ENCODE results near the gene NCLN. TPM values are rescaled to one million over a fixed set of nuclear protein-coding genes. Genes with fewer than 3 reads are reported as not detected.

The NCLN gene
- total and polyA plus RNA-seq, 9 of the 15 experiments (the other 6 are each of a cell fraction or from before 2014, with no cell fraction given) = 3.8 to 126 (median 39.6) TPM

DNA sequence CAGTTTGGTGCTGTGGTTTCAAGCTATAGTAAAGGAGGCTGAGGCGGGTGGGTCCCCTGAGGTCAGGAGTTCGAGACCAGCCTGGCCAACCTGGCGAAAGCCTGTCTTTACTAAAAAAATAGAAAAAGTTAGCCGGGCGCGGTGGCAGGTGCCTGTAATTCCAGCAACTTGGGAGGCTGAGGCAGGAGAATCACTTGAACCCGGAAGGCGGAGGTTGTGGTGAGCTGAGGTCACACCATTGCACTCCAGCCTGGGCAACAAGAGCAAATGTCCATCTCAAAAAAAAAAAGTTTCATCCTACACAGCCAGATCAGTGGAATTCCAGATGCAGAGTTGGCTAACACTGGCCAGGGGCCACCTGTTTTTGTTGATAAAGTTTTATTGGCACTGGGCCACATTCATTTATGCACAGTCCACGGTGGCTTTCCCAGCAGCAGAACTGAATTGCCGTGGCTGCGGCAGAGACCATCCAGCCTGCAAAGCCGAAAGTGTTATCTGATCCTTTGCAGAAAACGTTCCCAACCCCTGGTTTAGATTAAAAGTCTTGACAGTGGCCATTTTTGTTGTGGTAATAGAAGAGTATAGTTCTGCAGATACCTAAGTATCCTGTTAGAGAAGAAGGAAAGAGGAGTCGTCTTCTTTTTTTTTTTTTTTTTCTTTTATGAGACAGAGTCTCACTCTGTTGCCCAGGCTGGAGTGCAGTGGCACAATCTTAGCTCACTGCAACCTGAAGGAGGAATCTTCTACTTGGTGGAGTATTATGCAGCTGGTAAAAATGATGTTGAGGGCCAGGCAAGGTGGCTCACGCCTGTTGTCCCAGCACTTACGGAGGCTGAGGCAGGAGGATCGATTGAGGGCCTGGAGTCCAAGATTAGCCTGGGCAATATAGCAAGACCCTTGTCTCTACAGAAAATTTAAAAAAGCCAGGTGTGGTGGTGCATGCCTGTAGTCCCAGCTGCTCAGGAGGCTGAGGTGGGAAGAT is 8.7 kb downstream of the NCLN start (continued):
- TF ChIP-seq FOXM1 (IDR thresholded peaks at IDR 0.05; ENCODE audit: low read depth) = peak; percentile 72
- no peak for TF ChIP-seq FOXM1 (CRISPR knock-in tag; IDR thresholded peaks at IDR 0.05; ENCODE audit: low read depth)
- no peak for TF ChIP-seq FOXP1 (CRISPR knock-in tag; IDR thresholded peaks at IDR 0.05)
- peak; percentile 51; the same call in 1 of the 2 replicates for TF ChIP-seq CXXC5 (CRISPR knock-in tag; IDR thresholded peaks at IDR 0.05)
- TF ChIP-seq ZKSCAN1 (IDR thresholded peaks at IDR 0.05; ENCODE audit: low read depth, low read length) = peak; percentile 78; the same call in 1 of the 2 replicates
- no peak for TF ChIP-seq HSF4 (CRISPR knock-in tag; IDR thresholded peaks at IDR 0.05; ENCODE audit: borderline replicate concordance)
- TF ChIP-seq SAFB2 (IDR thresholded peaks at IDR 0.05; ENCODE audit: borderline replicate concordance, low read depth, low read length, severe bottlenecking) = no peak
- TF ChIP-seq ZNF24 (IDR thresholded peaks at IDR 0.05) = peak; percentile 72; the same call in 1 of the 2 replicates
- TF ChIP-seq ZNF121 (CRISPR knock-in tag; conservative IDR thresholded peaks at IDR 0.05) = peak; percentile 99
- no peak for TF ChIP-seq DEAF1 (CRISPR knock-in tag; IDR thresholded peaks at IDR 0.05)
- TF ChIP-seq POLR2AphosphoS5 (IDR thresholded peaks at IDR 0.05; ENCODE audit: control insufficient read depth, insufficient read depth, low read depth, low read length) = peak; percentile 70
- no peak for TF ChIP-seq ZNF551 (CRISPR knock-in tag; IDR thresholded peaks at IDR 0.05)
- no peak for TF ChIP-seq STAT6 (CRISPR knock-in tag; IDR thresholded peaks at IDR 0.05)
- peak in 1 of 2 experiments; percentile 30; a peak in 2 of 4 replicates for TF ChIP-seq NRF1 (conservative IDR thresholded peaks at IDR 0.05 in 1 of 2, IDR thresholded peaks at IDR 0.05 in 1 of 2)
- no peak for TF ChIP-seq HMG20A (CRISPR knock-in tag; conservative IDR thresholded peaks at IDR 0.05)
- TF ChIP-seq EP300 (IDR thresholded peaks at IDR 0.05; ENCODE audit: low read length) = peak; percentile 74
